GM12865 (cell line): ENCODE measurements around the gene NPPB.

Experiments
- DNase-seq: peaks from one replicate; pipeline ENCODE4 v3.0.0; 2010; ENCODE audit warnings: low read depth
- H3K4me3 ChIP-seq: 2 replicates; pipeline ENCODE4 v1.5.1; 2011; ENCODE audit warnings: mild to moderate bottlenecking, low read depth, low read length, control low read depth
- TF ChIP-seq, protein P1 (sequence below): IDR thresholded peaks from 2 replicates; pipeline ENCODE4 v1.5.1; 2011; ENCODE audit warnings: low read length, control low read depth, low read depth, inconsistent platforms; ENCODE audit not compliant: insufficient read depth; ENCODE audit errors: missing control alignments

NPPB gene

GRCh38 chr1:11856698-11857097 lies 2.0 kb downstream of the NPPB start:
- TF ChIP-seq, protein P1, sequence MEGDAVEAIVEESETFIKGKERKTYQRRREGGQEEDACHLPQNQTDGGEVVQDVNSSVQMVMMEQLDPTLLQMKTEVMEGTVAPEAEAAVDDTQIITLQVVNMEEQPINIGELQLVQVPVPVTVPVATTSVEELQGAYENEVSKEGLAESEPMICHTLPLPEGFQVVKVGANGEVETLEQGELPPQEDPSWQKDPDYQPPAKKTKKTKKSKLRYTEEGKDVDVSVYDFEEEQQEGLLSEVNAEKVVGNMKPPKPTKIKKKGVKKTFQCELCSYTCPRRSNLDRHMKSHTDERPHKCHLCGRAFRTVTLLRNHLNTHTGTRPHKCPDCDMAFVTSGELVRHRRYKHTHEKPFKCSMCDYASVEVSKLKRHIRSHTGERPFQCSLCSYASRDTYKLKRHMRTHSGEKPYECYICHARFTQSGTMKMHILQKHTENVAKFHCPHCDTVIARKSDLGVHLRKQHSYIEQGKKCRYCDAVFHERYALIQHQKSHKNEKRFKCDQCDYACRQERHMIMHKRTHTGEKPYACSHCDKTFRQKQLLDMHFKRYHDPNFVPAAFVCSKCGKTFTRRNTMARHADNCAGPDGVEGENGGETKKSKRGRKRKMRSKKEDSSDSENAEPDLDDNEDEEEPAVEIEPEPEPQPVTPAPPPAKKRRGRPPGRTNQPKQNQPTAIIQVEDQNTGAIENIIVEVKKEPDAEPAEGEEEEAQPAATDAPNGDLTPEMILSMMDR = no peak
- no peak overlapping the region for H3K4me3 ChIP-seq
- DNase-seq = no peak

- TF ChIP-seq, protein P1 = no peak
- DNase-seq = no peak
- H3K4me3 ChIP-seq = no peak overlapping the region
These were observed 3.3 kb downstream of the NPPB start for GRCh38 chr1:11855430-11855829.

DNA sequence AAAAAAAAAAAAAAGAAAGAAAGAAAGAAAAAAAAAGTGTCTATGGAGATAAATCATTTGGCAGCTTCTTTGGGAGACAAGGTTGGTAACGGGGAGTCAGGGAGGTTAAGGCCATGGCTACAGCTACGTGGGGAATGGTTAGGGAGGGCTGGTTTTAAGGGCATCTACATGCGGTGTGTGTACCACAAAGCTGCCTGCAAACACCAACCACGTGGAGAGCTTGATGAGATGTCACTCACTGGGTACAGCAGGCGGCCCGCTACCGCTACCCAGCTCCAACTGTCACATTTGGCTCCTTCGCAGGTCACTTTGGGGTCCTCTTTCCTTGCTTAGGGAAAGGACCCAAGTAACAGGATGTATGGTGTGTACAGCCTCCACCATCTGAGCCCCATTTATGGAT lies 4.2 kb downstream of the NPPB start:
- TF ChIP-seq, protein P1 = no peak
- H3K4me3 ChIP-seq = no peak overlapping the region
- no peak for DNase-seq

GRCh38 chr1:11851180-11851579 lies 7.6 kb downstream of the NPPB start:
- H3K4me3 ChIP-seq = no peak overlapping the region

GRCh38 chr1:11850156-11850555 lies 8.6 kb downstream of the NPPB start:
- TF ChIP-seq, protein P1 = no peak
- no peak overlapping the region for H3K4me3 ChIP-seq
- no peak for DNase-seq

More at GRCh38 chr1:11851180-11851579, 7.6 kb downstream of the NPPB start:
- DNase-seq = no peak
- TF ChIP-seq, protein P1 = no peak

DNA sequence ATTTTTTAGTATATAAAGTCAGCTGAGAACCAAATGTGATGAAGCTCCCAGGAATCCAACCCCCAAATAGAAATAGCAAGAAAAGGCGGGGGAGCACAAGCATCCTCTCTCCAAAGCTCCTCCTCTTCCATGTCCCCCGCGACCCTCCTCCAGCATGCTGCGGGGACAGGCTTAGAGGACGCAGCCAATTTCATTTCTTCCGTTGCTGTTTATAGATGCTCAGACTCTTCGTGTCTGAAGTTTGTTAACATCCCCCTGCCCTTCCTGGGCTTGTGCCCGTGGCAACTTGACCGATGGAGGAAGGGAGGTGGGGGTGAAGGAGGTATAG lies 10.4 kb downstream of the NPPB start:
- H3K4me3 ChIP-seq = no peak overlapping the region
- TF ChIP-seq, protein P1 = no peak
- DNase-seq = no peak

DNA sequence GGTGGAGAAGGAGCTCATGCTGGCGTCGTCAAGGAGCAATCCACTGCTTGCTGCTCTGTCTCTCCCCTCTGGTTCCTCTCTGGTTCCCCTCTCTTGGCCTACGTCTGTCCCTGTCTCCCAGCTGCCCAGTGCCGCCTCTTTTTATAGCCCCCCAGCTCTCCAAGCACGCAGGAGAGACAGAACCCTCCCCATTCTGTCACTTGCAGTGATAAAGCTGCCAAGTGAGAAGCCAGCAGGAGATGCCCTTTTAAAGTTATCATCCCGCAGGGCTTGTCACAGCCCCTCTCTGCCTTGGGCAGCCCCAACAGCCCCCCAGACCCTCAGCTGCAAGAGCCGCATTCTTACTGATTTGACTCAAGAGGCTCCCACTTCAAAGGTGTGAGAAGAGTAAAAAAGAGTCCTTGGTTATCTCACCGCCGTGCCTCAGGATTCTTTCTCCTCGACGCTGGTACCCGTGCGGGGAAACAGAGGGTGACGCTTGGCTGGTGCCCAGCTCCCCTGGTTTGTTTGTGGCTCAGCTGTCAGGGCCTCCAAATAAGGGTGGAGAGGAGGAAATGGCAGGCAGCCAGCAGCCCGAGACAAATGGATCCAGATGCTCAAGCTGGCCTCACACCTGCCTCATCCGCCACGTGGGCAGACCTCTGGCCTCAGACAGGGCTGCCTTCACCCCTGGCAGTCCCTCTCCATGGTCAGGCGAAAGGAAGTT lies 10.9 kb downstream of the NPPB start, which contains the start of gene NPPA:
Gene NPPA, minus strand, starts transcription at position 117 of the 706 bp plus-strand sequence. Its CDS starts 99 bp downstream, at position 18.
- no peak within 1 kb of the TSS for H3K4me3 ChIP-seq
- TF ChIP-seq, protein P1 = no peak
- DNase-seq = no peak
